Upper lobe of left lung (tissue), 4 donors: Measurements from ENCODE around the gene SMARCB1.

Experiments
- CTCF ChIP-seq, 6 experiments: fragments of 450-650 bp in 4 of 6; fragments of 200-600 bp in 2 of 6; sonication (generic) in 2 of 6; IDR thresholded peaks; one replicate each; pipeline ENCODE4 v1.5.1; 2016 to 2019; ENCODE audit warnings: antibody characterized with exemption in 6 of 6
- POLR2A ChIP-seq, 4 donors: fragments of 450-650 bp; IDR thresholded peaks; one replicate each; pipeline ENCODE4 v1.5.1; 2016 to 2017; ENCODE audit warnings: antibody characterized with exemption in 4 of 4, mild to moderate bottlenecking in 2 of 4

GRCh38 chr22:23762842-23763578, 23.8 kb upstream of the SMARCB1 start, which contains the start of gene C22orf15:
- no peak for TF ChIP-seq POLR2A (IDR thresholded peaks at IDR 0.05)
- no peak for TF ChIP-seq CTCF (IDR thresholded peaks at IDR 0.05)
